HG03108 (cell line): Measurements from ENCODE around the gene OCA2.
"Not testable (repeated sequence)": the region's sequence is repeated elsewhere in the genome, so short reads cannot be mapped to it uniquely, and the experiment has no call there.

Experiments
- ATAC-seq: cut with Tn5 transposase; IDR thresholded peaks from one replicate; pipeline ENCODE4 v1.9.1; 2021; ENCODE audit warnings: moderate library complexity; ENCODE audit not compliant: unreplicated experiment

OCA2 gene

DNA sequence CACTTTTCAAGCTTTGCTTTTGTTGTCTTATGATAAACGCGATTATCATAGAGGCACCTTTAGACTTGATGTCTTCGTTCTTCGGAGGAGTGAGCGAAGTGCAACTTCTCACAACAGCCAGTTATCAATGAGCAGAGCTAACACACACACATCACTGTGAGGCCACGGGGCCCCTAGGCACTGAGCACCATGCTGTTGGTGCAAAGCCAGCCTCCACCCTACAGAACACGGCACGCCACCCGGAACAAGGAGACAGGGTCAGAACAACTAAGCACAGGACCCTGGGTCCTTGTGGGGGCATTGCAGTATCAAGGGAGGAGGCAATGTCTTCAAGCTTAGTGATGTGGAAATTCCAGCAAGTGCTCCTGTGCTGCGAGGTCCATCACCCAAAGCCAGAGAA is 244.5 kb downstream of the OCA2 start:
- ATAC-seq, result no peak

DNA sequence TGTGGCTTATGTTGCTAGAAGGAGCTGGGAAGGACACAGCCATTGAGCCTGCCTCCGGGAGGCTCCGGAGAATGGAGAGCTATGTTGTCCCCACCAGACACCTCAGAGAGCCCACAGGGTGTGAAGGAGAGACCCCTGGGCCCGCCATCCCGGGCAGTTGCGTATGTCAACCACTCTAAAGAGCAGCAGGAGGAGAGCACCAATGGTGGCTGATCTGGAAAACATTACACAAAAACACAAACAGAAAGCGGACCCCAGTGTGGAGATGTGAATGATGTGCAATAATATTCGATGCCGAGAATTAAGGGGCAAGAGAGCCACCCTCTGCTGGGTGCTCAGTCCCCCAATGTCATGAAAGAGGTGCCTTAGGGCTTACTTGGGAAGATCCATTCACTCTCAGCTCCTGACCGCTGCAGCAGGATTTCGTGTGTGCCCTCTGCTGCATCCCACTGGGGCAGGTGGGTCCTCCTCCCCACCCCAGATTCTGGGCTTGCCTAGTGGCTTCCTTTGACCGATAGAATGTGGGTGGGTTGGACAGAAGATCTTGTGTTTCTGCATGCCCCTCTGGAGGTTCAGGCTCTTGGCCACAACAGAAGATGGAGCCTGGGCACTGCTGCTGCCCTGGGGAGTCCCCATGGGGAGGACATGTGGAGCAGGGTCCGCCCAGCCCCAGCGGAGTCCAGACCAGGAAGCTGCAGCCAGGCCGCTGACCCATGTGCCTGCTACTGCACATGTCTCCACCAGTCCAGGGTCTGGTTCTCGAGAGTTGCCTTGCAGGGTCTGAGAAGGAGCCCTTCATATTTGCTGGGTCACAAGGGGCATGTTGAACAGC is 245.3 kb downstream of the OCA2 start:
- no peak for ATAC-seq

GRCh38 chr15:27851858-27852210 is 247.3 kb downstream of the OCA2 start:
- no peak for ATAC-seq

DNA sequence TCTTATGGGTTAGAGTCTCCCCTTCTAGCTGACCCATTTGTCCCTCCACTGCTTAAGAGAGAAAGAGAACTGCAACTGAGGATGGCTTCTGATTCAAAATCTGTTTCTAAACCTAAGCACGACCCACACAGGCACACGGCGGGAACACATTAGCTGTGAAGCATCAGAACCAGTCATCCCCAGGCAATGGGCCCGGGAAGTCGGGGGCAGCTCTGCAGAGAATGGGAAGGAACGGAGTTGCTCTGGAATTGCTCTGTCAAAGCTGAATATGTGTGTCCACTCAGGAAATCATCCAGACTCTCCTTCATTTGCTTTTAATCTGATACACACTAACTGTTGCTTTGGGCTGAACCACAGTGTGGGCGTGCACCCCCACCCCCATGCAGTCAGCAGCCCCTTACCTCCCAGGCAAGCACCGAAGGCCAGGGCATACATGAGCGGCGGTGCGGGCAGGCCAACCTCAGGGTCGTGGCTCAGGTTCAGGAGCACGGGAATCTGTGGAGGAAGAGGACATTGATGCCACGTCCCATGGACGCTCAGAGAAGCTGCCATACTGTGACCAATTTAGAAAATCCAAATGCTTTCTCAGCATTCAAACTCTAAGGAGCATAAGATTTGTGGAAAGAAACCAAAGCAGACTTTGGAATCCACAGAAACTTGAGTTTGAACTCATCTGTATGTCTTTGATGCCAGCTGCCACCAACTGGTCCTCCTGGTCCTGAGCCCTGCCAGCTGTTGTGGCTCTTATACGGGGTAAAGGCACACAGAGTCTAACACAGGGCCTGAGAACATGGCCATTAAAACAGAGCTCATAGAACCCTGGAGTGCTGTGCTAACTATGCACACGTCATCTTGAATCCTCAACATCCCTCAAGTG is 247.9 kb downstream of the OCA2 start:
- ATAC-seq, result no peak

DNA sequence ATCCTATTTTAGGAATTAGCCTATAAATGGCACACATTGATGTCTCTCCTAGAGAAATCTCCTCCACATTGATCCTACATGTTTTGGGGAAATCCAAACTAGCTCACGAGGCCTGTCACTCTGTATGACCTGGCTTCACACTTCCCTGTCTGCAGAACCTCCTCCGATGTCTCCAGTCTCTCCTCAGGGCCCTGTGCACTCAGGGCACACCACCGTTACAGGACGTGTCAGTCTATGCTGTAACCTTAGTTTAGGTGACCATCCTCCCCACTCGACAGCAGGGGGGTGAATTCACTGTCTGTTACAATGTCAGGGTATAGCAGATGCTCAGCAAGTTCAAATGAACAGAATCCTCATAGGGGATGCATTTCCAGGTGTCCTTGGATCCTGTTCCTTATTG is 249.1 kb downstream of the OCA2 start:
- no peak for ATAC-seq

- ATAC-seq, result not testable (repeated sequence)
Measured at GRCh38 chr15:27848936-27849335, 250.2 kb downstream of the OCA2 start.

DNA sequence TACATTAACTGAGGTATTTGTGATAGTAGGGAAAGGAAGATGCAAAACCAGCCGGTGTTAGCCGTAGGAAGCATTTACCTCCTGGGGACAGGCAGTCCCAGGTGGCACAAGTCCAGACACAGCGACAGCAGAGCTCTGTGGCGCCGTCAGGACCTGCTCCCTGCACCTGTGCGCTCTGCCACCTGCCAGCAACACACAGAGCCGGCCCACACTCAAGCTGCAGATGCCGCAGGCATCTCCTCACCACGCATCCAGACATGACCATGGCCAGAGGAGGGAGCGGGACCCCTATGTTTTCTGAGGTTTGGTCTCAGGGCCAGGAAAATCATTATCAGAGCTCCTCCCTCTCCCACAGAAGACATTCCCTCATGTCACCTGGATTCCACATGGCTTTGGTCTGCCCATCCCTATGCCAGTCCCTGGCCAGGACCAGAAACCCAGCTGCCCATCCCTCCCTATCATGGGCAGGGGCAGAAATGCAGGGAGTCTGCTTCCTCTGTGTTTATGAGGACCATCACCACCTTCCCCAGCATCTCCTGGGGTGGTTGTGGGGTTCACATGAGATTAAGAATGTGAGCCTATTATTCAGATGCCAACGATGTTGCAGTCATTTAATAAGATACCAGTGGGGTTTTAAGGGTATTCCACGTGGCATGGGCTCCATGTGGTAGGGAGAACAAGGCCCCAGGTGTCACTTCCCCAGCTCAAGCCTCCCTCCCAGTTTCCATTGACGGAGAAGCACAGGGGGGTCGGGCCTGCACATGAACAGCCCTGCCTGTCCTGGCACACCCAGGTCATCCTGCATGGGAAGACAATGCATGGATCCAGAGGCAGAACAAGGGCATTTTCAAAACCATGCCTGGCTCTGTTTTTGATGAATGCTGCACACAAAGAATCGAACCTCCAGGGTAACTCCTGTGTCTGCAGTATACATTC is 251.1 kb downstream of the OCA2 start:
- ATAC-seq, result no peak

DNA sequence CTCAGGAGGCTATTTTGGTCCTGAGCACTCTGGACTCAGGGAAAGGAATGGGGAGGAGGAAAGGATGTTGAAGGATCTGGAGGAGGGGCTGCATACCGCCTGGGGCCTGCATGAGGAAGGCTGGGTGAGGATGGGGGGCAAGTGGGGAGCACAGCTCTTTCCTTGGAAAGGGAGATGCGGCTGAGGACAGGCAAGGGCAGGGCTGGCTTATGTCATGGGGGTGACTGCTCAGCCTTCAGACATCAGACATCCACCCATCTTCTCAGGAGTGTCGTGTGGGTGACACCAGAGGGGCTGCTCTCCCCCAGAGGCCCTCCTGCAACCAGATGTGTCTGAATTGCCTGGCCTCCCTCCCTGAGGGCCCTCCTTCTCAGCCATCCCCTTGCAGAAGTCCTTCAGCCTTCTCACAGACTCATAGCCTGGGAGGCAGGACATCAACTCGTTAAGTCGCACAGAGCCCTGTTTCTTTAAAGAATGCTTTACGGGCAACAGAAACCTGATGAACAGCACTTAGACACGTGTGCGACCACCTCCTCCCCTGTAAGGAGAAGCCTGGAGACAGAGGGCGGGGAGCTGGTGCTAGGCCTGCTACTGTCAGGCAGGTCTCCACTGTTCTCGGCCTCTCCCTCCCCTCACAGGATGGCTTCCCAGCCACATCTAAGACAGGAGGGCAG is 252.3 kb downstream of the OCA2 start:
- ATAC-seq, result no peak

GRCh38 chr15:27845535-27846369 is 253.4 kb downstream of the OCA2 start:
- no peak for ATAC-seq

DNA sequence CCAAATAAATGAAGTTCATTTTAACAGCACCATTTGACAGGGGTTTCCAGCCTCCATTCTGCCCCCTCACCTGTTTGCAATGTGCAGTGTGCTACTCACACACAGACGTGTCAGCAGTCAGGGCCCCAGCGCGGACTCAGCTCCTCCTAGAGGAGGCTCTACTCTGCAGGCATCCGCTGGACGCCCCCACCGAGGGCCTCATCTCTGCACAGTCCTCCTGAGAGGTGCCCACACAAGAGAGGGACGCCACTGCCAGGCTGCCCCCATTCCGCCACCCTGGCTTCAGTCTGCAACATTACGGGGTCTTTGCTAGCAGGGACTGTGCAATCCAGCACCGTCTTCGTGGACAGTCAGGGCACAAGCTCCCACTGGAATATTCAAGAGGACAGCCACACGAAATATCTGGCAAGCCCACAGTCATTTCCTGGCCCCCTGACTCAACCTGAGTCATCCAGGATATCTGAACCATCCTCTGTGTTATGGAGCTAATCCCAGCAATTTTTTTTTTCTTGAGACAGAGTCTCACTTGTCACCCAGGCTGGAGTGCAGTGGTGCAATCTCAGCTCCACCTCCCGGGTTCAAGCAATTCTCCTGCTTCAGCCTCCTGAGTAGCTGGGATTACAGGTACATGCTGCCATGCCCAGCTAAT is 255.0 kb downstream of the OCA2 start:
- ATAC-seq, result no peak

DNA sequence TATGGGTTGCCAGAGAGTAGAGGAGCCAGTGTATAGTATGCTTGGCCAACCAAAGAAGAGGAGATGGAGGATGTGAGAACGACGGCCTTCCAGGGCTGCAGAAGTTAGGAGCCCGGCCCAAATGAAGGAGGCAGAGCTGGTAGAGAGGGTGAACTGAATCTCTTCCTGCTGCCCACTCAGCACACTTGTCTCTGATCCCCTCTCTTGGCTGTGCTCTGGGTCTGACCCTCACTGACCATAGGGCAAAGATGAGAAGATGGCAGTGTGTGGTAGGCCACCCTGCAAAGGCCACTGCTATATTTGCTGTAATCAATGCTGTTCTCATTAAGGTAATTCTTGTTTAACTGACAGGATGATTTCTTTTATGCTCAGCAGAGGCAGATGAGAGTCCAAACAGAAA is 256.0 kb downstream of the OCA2 start:
- ATAC-seq, result no peak

DNA sequence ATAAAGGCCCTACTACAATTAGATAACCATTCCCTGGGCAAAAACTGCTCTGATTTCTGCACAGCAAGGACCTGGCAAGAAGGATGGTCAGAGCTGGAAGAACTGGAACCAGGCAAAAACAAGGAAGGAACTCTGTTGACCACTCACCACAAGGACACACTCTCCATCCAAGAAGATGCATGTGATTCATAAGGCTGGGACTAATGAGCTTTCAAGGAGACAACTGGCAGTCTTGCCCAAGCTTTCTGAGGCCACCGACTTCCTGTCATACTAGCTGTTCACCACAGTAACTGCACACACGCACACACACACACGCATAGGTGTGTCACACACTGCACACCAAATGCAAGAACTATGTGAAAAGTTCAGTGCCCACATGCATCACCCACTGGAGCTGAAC is 256.6 kb downstream of the OCA2 start:
- no peak for ATAC-seq

DNA sequence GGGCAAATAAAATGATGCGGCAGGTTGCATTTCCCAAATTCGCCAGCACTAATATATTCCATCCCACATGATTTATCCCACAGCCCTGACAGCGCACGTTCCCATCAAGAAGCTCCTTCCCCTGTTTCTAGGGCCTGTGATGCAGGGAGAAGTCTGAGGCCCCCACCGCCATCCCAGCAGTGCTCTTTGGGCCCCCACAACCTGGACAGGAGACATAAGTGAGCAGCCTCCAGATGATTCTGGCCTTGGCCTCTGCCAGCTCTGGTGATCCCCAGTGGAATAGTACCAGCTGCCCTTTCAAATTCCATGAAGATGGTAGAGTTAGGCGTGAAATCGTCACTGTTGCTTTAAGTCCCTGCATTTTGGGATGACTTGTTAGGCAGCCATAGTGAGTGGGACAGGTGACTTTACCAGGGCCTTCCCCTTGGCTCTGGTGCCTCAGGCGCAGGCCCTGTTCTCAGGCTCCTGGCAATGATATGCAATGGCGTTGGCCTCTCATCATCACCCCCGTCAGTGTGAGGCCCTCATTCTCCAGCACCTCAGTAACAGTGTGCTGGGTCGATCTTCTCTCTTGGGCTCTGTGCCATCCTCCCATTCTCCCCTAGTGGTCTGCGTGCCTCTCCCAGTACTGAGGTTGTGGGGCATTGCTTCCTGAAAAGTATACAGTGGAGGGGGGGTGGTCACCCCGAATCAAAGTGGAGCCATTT is 263.7 kb downstream of the OCA2 start:
- no peak for ATAC-seq

DNA sequence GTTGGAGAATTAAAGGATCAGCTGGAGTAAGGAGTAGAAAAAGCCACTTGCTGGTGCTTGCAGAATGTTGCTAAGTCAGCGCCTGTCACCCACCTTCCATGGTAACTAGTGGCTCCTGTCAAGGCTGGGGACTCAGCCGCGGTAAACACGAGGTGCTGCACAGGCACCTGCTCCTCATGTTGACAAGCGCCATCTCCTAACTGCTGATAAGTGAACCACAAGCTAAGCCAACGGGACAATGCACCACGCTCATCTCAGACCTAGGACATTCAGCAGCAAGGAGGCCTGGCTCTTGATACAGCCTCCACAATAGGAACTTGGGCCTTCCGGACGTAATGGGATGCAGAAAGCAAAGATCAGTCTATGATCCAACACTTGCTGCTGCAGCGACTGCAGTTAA is 264.4 kb downstream of the OCA2 start:
- no peak for ATAC-seq

GRCh38 chr15:27833974-27834373 is 265.1 kb downstream of the OCA2 start:
- no peak for ATAC-seq

DNA sequence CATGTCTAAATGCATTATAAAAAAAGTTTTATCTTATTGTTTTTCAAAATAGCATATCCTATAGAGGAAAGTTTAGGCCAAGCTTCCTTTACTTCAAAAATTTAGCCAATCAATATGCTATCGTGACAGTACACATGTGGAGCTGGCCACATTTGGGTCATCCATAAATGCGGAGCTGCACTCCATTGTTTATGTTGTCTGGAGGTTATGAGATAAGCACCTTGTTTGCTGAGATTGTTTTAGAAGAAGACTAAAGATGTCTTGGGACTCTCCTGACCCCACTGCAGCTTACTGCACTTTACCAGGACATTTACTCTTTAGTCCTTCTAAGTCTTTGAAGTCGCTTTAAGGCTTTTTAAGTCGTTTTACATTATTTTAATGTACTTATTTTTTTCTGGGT is 265.9 kb downstream of the OCA2 start:
- no peak for ATAC-seq

GRCh38 chr15:27832237-27832596 is 266.9 kb downstream of the OCA2 start:
- no peak for ATAC-seq

- no peak for ATAC-seq
Measured at GRCh38 chr15:27831384-27832236, 267.5 kb downstream of the OCA2 start.
